Prostate gland (tissue), 2 donors: ENCODE data around the gene TTC24. TPM values are rescaled to one million over a fixed set of nuclear protein-coding genes. Genes with fewer than 3 reads are reported as not detected.

Source experiments
- DNase-seq: peaks from one replicate; pipeline ENCODE4 v3.0.0-alpha.2; 2019; ENCODE audit warnings: low spot score
- H3K27ac ChIP-seq, 2 donors: fragments of 200-600 bp; sonication (generic); 2 replicates each; pipeline ENCODE4 v1.5.1; 2017 to 2019
- H3K27me3 ChIP-seq: fragments of 200-600 bp; sonication (generic); replicated peaks from 2 replicates; pipeline ENCODE4 v1.5.1; 2019; ENCODE audit not compliant: insufficient read depth
- H3K36me3 ChIP-seq, 2 donors: fragments of 200-600 bp; sonication (generic); 1 replicate in 1 of 2; 2 replicates in 1 of 2; pipeline versions ENCODE4 v1.5.1 to v1.8.1; 2017 to 2019
- H3K4me1 ChIP-seq: fragments of 200-600 bp; sonication (generic); replicated peaks from 2 replicates; pipeline ENCODE4 v1.5.1; 2019
- H3K4me3 ChIP-seq, 2 donors: fragments of 200-600 bp; sonication (generic); 2 replicates each; pipeline ENCODE4 v1.5.1; 2017 to 2019
- H3K9me3 ChIP-seq: fragments of 200-600 bp; sonication (generic); 2 replicates; pipeline ENCODE4 v1.5.1; 2017
- POLR2A ChIP-seq: fragments of 450-650 bp; IDR thresholded peaks from one replicate; pipeline ENCODE4 v1.6.1; 2016; ENCODE audit warnings: antibody characterized with exemption, mild to moderate bottlenecking
- POLR2AphosphoS5 ChIP-seq: sonication (generic); formaldehyde crosslinking; IDR thresholded peaks from one replicate; pipeline ENCODE4 v1.6.1; 2017; ENCODE audit warnings: antibody characterized with exemption
- WGBS: methylation state at CpG from one replicate; pipeline ENCODE4 v1.1.5; 2018; 5-methylcytosine and 5-hydroxymethylcytosine counted together
- intact Hi-C: fragments of 100-400 bp; cut with DNase I; formaldehyde crosslinking; loops from one replicate; pipeline ENCODE4 v1.14.2; 2022
- total RNA-seq, 2 donors: library from RNA; depleted of rRNA; stranded (reverse); fragments of >200 nt; gene quantifications; one replicate each; pipeline ENCODE4 v1.1.0, GENCODE V29; 2016
- TF ChIP-seq, protein P1 (sequence below), 4 experiments: fragments of 200-600 bp in 2 of 4; fragments of 450-650 bp in 2 of 4; sonication (generic) in 2 of 4; IDR thresholded peaks; 1 replicate in 3 of 4; 2 replicates in 1 of 4; pipeline ENCODE4 v1.5.1; 2016 to 2019; ENCODE audit warnings: antibody characterized with exemption in 4 of 4, mild to moderate bottlenecking in 2 of 4, moderate library complexity in 2 of 4

TTC24 gene
- total RNA-seq, 2 donors from 2014 or later: not detected

DNA sequence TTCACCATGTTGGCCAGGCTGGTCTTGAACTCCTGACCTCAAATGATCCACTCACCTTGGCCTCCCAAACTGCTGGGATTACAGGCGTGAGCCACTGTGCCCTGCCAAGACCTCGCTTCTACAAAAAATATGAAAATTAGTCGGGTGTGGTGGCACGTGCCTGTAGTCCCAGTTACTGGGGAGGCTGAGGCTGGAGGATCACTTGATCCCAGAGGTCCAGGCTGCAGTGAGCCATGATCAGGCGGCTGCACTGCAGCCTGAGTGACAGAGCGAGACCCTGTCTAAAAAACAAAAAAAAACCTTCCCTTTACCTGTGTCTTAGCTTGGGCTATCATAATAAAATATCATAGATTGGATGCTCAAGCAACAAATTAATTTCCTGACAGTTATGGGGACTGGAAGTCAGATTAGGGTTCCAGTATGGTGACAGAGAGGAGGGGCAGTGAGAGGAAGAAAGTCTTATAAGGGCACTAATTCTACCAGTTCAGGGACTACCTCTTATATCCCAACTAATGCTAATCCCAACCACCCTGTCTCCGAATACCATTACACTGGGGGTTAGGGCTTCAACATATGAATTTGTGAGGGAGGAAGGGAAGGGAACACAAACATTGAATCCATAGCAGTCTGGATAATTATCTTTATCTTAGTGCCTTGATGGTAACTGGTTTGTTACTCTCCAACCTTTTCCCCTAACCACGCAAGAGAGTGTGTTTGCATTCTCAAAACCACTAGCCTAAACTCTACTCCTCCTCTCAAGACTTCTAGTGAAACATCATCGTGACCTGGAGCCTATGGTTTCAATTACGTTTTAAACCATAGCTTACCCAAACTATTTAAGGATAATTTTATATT, 11.0 kb downstream of the TTC24 start:
- intact Hi-C loops: no loop called here
- H3K4me3 ChIP-seq: peak overlapping the region in 1 of 2 donors; percentile 74
- 84% methylated on average over 10 of the region's 10 CpGs for WGBS
- H3K4me1 ChIP-seq: peaks cover 2% of the 10 kb centered on the region
- H3K27me3 ChIP-seq: no peaks in the 10 kb centered on the region
- no peaks in the 10 kb centered on the region for H3K9me3 ChIP-seq
- H3K36me3 ChIP-seq: no peaks in the 10 kb centered on the region
- TF ChIP-seq POLR2AphosphoS5 (no peak), POLR2A (no peak)
- TF ChIP-seq, protein P1, sequence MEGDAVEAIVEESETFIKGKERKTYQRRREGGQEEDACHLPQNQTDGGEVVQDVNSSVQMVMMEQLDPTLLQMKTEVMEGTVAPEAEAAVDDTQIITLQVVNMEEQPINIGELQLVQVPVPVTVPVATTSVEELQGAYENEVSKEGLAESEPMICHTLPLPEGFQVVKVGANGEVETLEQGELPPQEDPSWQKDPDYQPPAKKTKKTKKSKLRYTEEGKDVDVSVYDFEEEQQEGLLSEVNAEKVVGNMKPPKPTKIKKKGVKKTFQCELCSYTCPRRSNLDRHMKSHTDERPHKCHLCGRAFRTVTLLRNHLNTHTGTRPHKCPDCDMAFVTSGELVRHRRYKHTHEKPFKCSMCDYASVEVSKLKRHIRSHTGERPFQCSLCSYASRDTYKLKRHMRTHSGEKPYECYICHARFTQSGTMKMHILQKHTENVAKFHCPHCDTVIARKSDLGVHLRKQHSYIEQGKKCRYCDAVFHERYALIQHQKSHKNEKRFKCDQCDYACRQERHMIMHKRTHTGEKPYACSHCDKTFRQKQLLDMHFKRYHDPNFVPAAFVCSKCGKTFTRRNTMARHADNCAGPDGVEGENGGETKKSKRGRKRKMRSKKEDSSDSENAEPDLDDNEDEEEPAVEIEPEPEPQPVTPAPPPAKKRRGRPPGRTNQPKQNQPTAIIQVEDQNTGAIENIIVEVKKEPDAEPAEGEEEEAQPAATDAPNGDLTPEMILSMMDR (IDR thresholded peaks at IDR 0.05): no peak
- H3K27ac ChIP-seq: peak overlapping the region; percentile 79 to 86
- no peak for DNase-seq

DNA sequence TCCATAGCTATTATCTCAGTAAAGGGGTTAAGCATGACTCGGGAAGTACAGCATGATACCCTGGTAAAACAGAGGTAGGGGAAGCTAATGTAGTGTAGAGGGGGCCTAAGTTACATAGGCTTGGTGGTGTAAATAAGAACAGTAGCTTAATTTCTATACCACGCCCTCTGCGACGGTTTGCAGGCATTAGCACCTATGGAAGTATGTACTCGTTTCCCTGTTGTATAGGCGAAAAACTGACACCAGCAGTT, 11.6 kb downstream of the TTC24 start:
- no peaks in the 10 kb centered on the region for H3K36me3 ChIP-seq
- WGBS: 14% methylated on average over 6 of the region's 6 CpGs
- no peaks in the 10 kb centered on the region for H3K9me3 ChIP-seq
- H3K4me1 ChIP-seq: peaks cover 2% of the 10 kb centered on the region
- H3K4me3 ChIP-seq: peak overlapping the region; percentile 74 to 80
- intact Hi-C loops: no loop called here
- no peak for TF ChIP-seq POLR2AphosphoS5
- TF ChIP-seq, protein P1 (IDR thresholded peaks at IDR 0.05): no peak
- no peak for TF ChIP-seq POLR2A
- H3K27ac ChIP-seq: peak overlapping the region; percentile 79 to 86
- H3K27me3 ChIP-seq: no peaks in the 10 kb centered on the region
- no peak for DNase-seq

DNA sequence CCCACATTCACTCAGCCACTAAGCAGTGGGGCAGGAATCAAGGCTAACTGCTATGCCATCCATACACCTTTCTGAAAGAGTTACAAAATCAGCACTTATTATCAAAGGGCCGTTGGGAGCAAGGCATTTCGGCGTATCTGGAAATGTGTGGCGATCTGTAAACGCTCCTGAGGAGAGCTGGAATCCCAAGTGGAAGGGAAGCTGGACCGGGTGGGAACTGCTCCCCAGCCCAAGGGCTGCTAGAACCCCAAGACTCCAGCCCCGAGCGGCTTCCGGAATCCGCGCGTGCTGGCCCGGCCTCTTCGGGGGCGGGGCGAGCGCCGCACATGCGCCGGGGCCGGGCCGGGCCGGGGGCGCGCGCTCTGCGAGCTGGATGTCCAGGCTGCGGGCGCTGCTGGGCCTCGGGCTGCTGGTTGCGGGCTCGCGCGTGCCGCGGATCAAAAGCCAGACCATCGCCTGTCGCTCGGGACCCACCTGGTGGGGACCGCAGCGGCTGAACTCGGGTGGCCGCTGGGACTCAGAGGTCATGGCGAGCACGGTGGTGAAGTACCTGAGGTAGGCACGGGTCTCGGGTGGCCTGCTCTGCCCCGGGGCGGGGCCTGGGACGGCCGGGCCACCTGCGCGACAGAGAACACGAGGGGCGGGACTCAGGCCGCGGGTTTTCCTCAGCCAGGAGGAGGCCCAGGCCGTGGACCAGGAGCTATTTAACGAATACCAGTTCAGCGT, 12.1 kb downstream of the TTC24 start, which contains the start of gene NAXE:
NAXE (plus strand) TSS at position 345 of the 726 bp plus-strand sequence; CDS start at position 374, 29 bp downstream.
- DNase-seq: peak; percentile 68
- no peaks in the 10 kb centered on the region for H3K9me3 ChIP-seq
- WGBS: under 1% methylated on average over 59 of the region's 60 CpGs
- no peaks in the 10 kb centered on the region for H3K36me3 ChIP-seq
- peak; percentile 57 for TF ChIP-seq POLR2AphosphoS5
- peak; percentile 62 for TF ChIP-seq POLR2A
- TF ChIP-seq, protein P1 (IDR thresholded peaks at IDR 0.05): no peak
- H3K27ac ChIP-seq: peak within 1 kb of the TSS; percentile 79 to 86
- H3K27me3 ChIP-seq: no peaks in the 10 kb centered on the region
- peak within 1 kb of the TSS; percentile 74 to 80 for H3K4me3 ChIP-seq
- peaks cover 2% of the 10 kb centered on the region for H3K4me1 ChIP-seq
- intact Hi-C loops: no loop called here

DNA sequence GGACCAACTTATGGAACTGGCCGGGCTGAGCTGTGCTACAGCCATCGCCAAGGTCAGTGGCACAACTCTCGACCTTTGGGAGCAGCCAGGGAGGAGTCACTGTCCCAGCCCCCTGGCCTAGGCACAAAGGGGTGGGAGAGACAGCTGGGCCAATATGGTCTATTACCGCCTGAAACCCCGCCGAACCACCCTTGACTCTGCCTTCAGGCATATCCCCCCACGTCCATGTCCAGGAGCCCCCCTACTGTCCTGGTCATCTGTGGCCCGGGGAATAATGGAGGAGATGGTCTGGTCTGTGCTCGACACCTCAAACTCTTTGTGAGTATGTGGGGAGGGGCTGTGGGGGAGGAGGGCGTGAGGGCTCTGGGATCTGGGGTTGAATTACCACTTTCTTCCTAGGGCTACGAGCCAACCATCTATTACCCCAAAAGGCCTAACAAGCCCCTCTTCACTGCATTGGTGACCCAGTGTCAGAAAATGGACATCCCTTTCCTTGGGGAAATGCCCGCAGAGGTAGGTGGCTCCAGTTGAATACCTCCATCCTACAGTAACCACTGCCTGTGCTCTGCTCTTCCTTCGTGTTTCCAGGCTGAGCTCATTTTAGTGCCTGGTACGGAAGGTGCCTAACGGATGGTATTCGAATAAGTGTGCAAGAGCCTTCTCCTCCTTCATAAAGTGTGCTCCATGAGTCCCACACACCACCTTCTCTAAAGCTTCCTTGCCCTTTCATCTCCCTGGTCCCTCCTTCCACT, 12.8 kb downstream of the TTC24 start:
- no peak for DNase-seq
- Histone ChIP-seq H3K4me3 (peak overlapping the region; percentile 74 to 80), H3K9me3 (no peaks in the 10 kb centered on the region), H3K4me1 (peaks cover 2% of the 10 kb centered on the region), H3K27me3 (no peaks in the 10 kb centered on the region), H3K27ac (peak overlapping the region; percentile 79 to 86), H3K36me3 (no peaks in the 10 kb centered on the region)
- 43% methylated on average over 16 of the region's 16 CpGs for WGBS
- TF ChIP-seq, protein P1 (IDR thresholded peaks at IDR 0.05): no peak
- TF ChIP-seq POLR2A: no peak
- intact Hi-C loops: no loop called here
